ENCODE data around the gene TAF15. TPM values are rescaled to one million over a fixed set of nuclear protein-coding genes. Genes with fewer than 3 reads are reported as not detected.

Gene TAF15
- total RNA-seq, 4 donors from 2014 or later, result 48.7 to 111 (median 66.7) TPM

DNA sequence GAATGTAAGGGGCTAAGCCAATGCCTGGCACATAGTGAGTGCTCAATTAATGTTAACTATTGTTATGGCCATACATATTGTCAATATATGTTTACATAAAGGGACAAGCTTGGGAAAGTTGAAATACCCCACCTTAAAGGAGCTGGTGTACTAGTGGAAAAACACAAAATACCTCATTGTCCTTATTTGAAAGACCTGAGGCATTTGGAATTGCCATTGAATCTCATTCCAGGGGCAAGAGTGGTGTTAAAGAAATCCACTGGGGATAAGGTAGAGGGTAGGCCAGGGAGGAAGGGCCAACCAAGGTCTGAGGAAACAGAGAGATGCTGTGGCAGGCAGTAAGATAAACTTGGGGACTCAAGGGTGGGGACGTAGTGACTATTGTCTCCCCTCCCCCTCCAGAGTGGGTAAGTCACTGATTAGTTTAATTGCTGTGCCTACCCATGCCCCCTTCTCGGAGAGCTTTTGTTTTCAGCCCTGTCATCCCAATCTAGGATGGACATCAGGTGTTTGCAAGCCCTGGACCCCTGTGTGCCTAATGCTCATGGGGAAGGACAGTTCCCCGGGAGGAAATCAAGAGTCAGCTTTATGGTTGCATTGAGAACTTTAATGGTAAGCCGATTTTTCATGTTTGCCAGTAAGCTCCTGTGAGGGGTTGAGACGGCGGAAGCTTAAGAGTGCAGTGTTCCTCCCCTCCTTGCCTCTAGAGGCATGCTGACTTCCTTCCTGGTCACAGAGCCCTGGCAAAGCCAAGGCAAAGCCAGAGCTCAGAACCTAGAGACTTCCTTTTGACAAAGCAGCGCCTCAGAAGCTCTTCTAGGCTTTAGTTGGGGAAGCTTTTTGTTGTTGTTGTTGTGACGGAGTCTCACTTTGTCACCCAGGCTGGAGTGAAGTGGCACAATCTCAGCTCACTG is 61.9 kb downstream of the TAF15 start:
- Histone ChIP-seq H3K4me3 (no peak overlapping the region), H3K4me1 (peaks cover 0 to 4% (median 0%) of the 10 kb centered on the region in 3 donors), H3K36me3 (no peaks in the 10 kb centered on the region), H3K27ac (no peak overlapping the region), H3K9me3 (no peaks in the 10 kb centered on the region), H3K27me3 (no peaks in the 10 kb centered on the region)
- DNase-seq, result no peak
- TF ChIP-seq POLR2A (IDR thresholded peaks at IDR 0.05), result no peak
- TF ChIP-seq, protein P1, sequence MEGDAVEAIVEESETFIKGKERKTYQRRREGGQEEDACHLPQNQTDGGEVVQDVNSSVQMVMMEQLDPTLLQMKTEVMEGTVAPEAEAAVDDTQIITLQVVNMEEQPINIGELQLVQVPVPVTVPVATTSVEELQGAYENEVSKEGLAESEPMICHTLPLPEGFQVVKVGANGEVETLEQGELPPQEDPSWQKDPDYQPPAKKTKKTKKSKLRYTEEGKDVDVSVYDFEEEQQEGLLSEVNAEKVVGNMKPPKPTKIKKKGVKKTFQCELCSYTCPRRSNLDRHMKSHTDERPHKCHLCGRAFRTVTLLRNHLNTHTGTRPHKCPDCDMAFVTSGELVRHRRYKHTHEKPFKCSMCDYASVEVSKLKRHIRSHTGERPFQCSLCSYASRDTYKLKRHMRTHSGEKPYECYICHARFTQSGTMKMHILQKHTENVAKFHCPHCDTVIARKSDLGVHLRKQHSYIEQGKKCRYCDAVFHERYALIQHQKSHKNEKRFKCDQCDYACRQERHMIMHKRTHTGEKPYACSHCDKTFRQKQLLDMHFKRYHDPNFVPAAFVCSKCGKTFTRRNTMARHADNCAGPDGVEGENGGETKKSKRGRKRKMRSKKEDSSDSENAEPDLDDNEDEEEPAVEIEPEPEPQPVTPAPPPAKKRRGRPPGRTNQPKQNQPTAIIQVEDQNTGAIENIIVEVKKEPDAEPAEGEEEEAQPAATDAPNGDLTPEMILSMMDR (IDR thresholded peaks at IDR 0.05), result no peak
- intact Hi-C loops (cut with DNase I), result no loop called here
- WGBS, 2 donors, result 64 to 79% methylated on average over 6 to 8 of the region's 8 CpGs

DNA sequence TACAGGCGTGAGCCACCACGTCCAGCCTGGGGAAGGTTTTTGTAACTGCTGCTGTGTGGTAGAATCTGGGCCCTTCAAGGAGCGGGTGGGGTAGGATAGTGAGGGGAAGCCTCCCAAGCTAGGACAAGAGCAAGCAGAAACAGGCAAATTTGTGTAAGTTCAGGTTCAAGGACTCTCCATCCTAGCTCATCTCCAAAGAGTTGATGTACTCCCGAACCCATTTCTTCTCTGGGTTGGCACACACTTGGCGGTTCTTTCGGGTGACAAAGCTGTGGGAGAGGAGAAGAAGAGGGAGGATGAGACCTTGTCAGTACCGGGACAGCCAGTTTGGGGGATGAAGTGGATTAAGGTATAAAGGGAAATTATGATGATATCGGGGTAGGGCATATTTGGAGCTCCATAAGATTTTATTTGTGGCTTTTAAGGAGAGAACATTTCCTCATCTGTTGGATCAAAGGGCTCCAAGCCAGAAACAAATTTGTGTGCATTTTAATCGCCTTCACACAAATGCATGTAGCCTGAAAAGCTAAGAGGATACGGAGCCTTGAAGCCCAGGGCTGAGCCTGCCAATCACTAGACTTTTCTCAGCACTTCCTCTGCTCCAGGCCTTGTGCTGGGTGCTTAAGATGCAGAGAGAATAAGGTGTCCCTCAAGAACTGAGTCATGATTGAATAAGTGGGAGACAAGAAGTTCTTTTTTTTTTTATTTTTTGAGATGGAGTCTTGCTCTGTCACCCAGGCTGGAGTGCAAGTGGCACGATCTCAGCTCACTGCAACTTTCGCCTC is 63.1 kb downstream of the TAF15 start:
- H3K27me3 ChIP-seq, result no peaks in the 10 kb centered on the region
- DNase-seq, result no peak

DNA sequence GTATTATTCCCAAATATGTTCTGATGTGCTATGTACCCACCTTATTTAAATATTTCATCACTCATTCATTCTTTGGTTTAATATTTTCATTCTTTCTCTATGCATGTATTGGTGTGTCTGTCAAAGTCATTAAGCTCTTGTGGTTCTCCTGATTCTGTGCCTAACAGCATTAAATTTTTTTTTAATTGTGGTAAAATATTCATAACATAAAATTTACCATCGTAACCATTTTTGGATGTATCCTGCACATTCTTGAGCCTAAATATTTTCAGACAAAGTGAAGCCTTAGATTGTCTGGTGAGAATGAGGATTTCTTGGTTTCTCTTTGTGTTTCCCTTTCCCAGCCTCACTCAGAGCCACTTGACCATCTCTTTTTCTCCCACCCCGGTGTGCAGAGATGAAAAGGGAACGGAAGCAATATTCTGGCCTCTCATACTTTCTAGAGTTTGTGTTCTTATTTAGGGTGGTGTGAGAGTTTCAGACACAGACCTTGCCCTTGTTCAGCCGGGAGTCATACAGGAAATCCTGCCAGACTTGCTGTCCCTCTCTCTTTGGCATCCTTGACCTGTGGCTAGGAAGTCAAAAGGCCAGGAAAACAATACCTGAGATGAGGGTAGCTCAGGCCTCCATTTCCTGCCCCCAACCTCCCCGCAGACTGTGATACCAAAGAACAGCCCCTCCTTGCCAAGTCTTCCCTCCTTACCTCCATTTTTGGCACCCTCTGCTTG is 66.0 kb downstream of the TAF15 start:
- H3K27ac ChIP-seq, result no peak overlapping the region
- no peak overlapping the region for H3K4me3 ChIP-seq
- H3K9me3 ChIP-seq, result no peaks in the 10 kb centered on the region
- H3K4me1 ChIP-seq, result no peaks in the 10 kb centered on the region
- no peaks in the 10 kb centered on the region for H3K27me3 ChIP-seq
- TF ChIP-seq, protein P1 (IDR thresholded peaks at IDR 0.05), result no peak
- no peak for TF ChIP-seq POLR2A (IDR thresholded peaks at IDR 0.05)
- WGBS, 2 donors, result 58 to 64% methylated on average over 4 to 5 of the region's 5 CpGs
- H3K36me3 ChIP-seq, result no peaks in the 10 kb centered on the region
- intact Hi-C loops (cut with DNase I), result no loop called here
- no peak for DNase-seq

More for the DNA sequence above, 63.1 kb downstream of the TAF15 start:
- Histone ChIP-seq H3K9me3 (no peaks in the 10 kb centered on the region), H3K36me3 (no peaks in the 10 kb centered on the region), H3K4me3 (no peak overlapping the region), H3K4me1 (no peaks in the 10 kb centered on the region), H3K27ac (no peak overlapping the region)
- WGBS, 2 donors, result 93 to 96% methylated on average over 10 to 11 of the region's 12 CpGs
- TF ChIP-seq POLR2A (IDR thresholded peaks at IDR 0.05), result no peak
- TF ChIP-seq, protein P1 (IDR thresholded peaks at IDR 0.05), result no peak
- intact Hi-C loops (cut with DNase I), result no loop called here

DNA sequence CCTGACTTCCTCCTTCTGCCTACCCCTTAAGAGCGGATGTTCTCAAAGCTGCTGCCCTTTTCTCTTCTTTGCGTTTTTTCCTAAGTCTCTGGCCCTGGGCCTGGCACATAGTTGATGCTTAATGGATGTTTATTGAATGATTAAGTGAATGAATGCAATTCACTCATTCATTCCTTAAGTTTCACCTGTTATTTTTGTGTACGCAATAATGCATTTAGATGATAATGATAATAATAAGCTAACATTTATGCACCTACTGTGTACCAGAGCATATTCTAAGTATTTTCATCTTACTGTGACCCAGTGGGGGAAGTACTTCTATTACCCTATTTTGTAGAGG is 66.5 kb downstream of the TAF15 start:
- Histone ChIP-seq H3K27me3 (no peaks in the 10 kb centered on the region), H3K4me1 (no peaks in the 10 kb centered on the region), H3K36me3 (no peaks in the 10 kb centered on the region), H3K9me3 (no peaks in the 10 kb centered on the region), H3K4me3 (peak overlapping the region in 1 of 4 donors; percentile 2), H3K27ac (no peak overlapping the region)
- intact Hi-C loops (cut with DNase I), result no loop called here
- WGBS, 2 donors, result 61 to 69% methylated on average over 3 of the region's 3 CpGs
- no peak for DNase-seq
- TF ChIP-seq POLR2A (IDR thresholded peaks at IDR 0.05), result no peak
- TF ChIP-seq, protein P1 (IDR thresholded peaks at IDR 0.05), result no peak
